Thyroid gland (tissue), 4 donors: ENCODE measurements around the gene CDK16. TPM values are rescaled to one million over a fixed set of nuclear protein-coding genes. Genes with fewer than 3 reads are reported as not detected.

Experiments used
- DNase-seq, 2 donors: peaks; one replicate each; pipeline ENCODE4 v3.0.0-alpha.2; 2019
- H3K27ac ChIP-seq, 3 donors: fragments of 200-600 bp; sonication (generic); 1 replicate in 2 of 3; 2 replicates in 1 of 3; pipeline ENCODE4 v1.5.1; 2016 to 2019; ENCODE audit warnings: mild to moderate bottlenecking in 1 of 3, moderate library complexity in 1 of 3
- H3K27me3 ChIP-seq: fragments of 200-600 bp; sonication (generic); one replicate; pipeline ENCODE4 v1.5.1; 2019
- H3K36me3 ChIP-seq, 2 donors: fragments of 200-600 bp; sonication (generic); one replicate each; pipeline ENCODE4 v1.5.1; 2016 to 2019
- H3K4me1 ChIP-seq, 2 donors: fragments of 200-600 bp; sonication (generic); one replicate each; pipeline ENCODE4 v1.5.1; 2017 to 2019
- H3K4me3 ChIP-seq, 3 donors: fragments of 200-600 bp; sonication (generic); replicated peaks in 1 of 3; 1 replicate in 2 of 3; 2 replicates in 1 of 3; pipeline ENCODE4 v1.5.1; 2016; ENCODE audit warnings: mild to moderate bottlenecking in 1 of 3
- H3K9me3 ChIP-seq: fragments of 200-600 bp; sonication (generic); one replicate; pipeline ENCODE4 v1.5.1; 2017
- CTCF ChIP-seq, 6 experiments: fragments of 200-600 bp in 3 of 6; fragments of 450-650 bp in 3 of 6; sonication (generic) in 3 of 6; IDR thresholded peaks; one replicate each; pipeline ENCODE4 v1.5.1; 2016 to 2019; ENCODE audit warnings: antibody characterized with exemption in 6 of 6, mild to moderate bottlenecking in 2 of 6, inconsistent platforms in 1 of 6, moderate library complexity in 1 of 6
- POLR2A ChIP-seq, 2 donors: fragments of 450-650 bp; IDR thresholded peaks; one replicate each; pipeline ENCODE4 v1.6.1; 2017; ENCODE audit warnings: antibody characterized with exemption in 2 of 2, mild to moderate bottlenecking in 2 of 2, moderate library complexity in 1 of 2
- WGBS, 2 donors: methylation state at CpG; one replicate each; pipeline ENCODE4 v1.1.5; 2017; 5-methylcytosine and 5-hydroxymethylcytosine counted together
- intact Hi-C: fragments of 100-400 bp; cut with DNase I; formaldehyde crosslinking; loops from one replicate; pipeline ENCODE4 v1.15.1; 2023
- total RNA-seq, 4 donors: library from RNA; depleted of rRNA; stranded (reverse); fragments of >200 nt; gene quantifications; one replicate each; pipeline ENCODE4 v1.2.3, GENCODE V29; 2016

The CDK16 gene
- total RNA-seq, 4 donors from 2014 or later, result 76.6 to 111 (median 93.7) TPM

- H3K4me3 ChIP-seq, result no peak overlapping the region
- no peaks in the 10 kb centered on the region for H3K4me1 ChIP-seq
- WGBS, 2 donors, result 90 to 94% methylated on average over 1 to 15 of the region's 19 CpGs
- intact Hi-C loops, result loop anchor here (10.0 kb wide), 1 partner anchor 138 kb away; no protein-coding TSS in a partner anchor
- H3K36me3 ChIP-seq, result peaks cover 43 to 52% of the 10 kb centered on the region in 2 donors
- no peaks in the 10 kb centered on the region for H3K27me3 ChIP-seq
- DNase-seq, result no peak
- no peaks in the 10 kb centered on the region for H3K9me3 ChIP-seq
- TF ChIP-seq CTCF (IDR thresholded peaks at IDR 0.05) (no peak), POLR2A (IDR thresholded peaks at IDR 0.05) (no peak)
- H3K27ac ChIP-seq, result no peak overlapping the region
Measured at GRCh38 chrX:47226531-47227333, 8.3 kb downstream of the CDK16 start.

DNA sequence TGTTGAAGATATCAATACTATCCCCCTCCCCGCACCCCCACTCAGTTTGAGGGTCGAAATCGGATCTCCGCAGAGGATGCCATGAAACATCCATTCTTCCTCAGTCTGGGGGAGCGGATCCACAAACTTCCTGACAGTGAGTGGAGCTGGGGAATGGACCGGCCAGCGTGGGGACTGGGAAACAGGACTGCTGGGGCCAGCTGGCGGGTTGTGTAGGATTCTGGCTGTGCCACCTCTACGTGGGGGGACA, 8.8 kb downstream of the CDK16 start:
- H3K9me3 ChIP-seq, result no peaks in the 10 kb centered on the region
- intact Hi-C loops, result loop anchor here (10.0 kb wide), 1 partner anchor 138 kb away; no protein-coding TSS in a partner anchor
- TF ChIP-seq POLR2A (IDR thresholded peaks at IDR 0.05), result no peak
- no peak for TF ChIP-seq CTCF (IDR thresholded peaks at IDR 0.05)
- peaks cover 43 to 52% of the 10 kb centered on the region in 2 donors for H3K36me3 ChIP-seq
- no peak overlapping the region for H3K27ac ChIP-seq
- no peak overlapping the region for H3K4me3 ChIP-seq
- H3K27me3 ChIP-seq, result no peaks in the 10 kb centered on the region
- DNase-seq, result no peak
- WGBS, 2 donors, result 79 to 96% methylated on average over 5 to 9 of the region's 9 CpGs
- peaks cover 0 to 2% of the 10 kb centered on the region in 2 donors for H3K4me1 ChIP-seq

- no peak overlapping the region for H3K27ac ChIP-seq
- no peaks in the 10 kb centered on the region for H3K9me3 ChIP-seq
- peaks cover 0 to 6% of the 10 kb centered on the region in 2 donors for H3K4me1 ChIP-seq
- H3K36me3 ChIP-seq, result peaks cover 43 to 45% of the 10 kb centered on the region in 2 donors
- WGBS, 2 donors, result 93 to 99% methylated on average over 10 to 11 of the region's 12 CpGs
- intact Hi-C loops, result loop anchor here (10.0 kb wide), 1 partner anchor 136 kb away; no protein-coding TSS in a partner anchor
- no peaks in the 10 kb centered on the region for H3K27me3 ChIP-seq
- H3K4me3 ChIP-seq, result no peak overlapping the region
- TF ChIP-seq POLR2A (IDR thresholded peaks at IDR 0.05) (no peak), CTCF (IDR thresholded peaks at IDR 0.05) (no peak)
- DNase-seq, result no peak
Measured at GRCh38 chrX:47228550-47229270, 10.2 kb downstream of the CDK16 start.

DNA sequence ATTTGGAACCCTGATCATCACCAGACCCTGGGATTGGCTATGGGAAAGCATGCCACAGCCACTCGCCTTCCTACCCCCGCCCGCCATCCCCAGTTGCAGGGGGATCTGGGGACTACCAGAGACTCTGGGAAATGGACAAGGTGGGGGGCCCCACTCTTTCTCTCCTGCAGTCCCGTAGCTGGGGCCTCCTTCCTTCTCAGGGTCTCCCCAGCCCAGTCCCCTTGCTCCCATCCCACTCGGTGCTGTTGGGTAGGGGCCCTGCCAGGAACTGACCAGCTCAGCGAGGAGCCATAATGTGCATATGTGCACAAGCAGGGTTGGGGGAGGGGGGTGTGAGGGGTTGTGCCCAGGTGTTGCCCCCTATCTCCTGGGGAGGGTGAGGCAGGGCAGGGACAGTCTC, 10.9 kb downstream of the CDK16 start:
- peaks cover 38% of the 10 kb centered on the region in 2 donors for H3K36me3 ChIP-seq

More for the DNA sequence above, 10.9 kb downstream of the CDK16 start:
- H3K27me3 ChIP-seq, result no peaks in the 10 kb centered on the region
- H3K27ac ChIP-seq, result no peak overlapping the region
- no peak for DNase-seq
- intact Hi-C loops, result loop anchor here (10.0 kb wide), 1 partner anchor 135 kb away; no protein-coding TSS in a partner anchor
- no peak for TF ChIP-seq POLR2A (IDR thresholded peaks at IDR 0.05)
- no peak for TF ChIP-seq CTCF (IDR thresholded peaks at IDR 0.05)
- 93 to 100% methylated on average over 2 to 5 of the region's 6 CpGs for WGBS, 2 donors
- H3K4me1 ChIP-seq, result peaks cover 0 to 6% of the 10 kb centered on the region in 2 donors
- H3K4me3 ChIP-seq, result no peak overlapping the region
- H3K9me3 ChIP-seq, result no peaks in the 10 kb centered on the region
